GM20000 (cell line): ENCODE measurements around the gene PPP1CC.

Source experiments
- DNase-seq: peaks from one replicate; pipeline ENCODE4 v3.0.0; 2012; ENCODE audit warnings: low spot score
- TF ChIP-seq, protein P1 (sequence below): IDR thresholded peaks from 2 replicates; pipeline ENCODE4 v1.5.1; 2012; ENCODE audit warnings: mild to moderate bottlenecking, control low read depth; ENCODE audit errors: extremely low read depth, missing control alignments

The PPP1CC gene

DNA sequence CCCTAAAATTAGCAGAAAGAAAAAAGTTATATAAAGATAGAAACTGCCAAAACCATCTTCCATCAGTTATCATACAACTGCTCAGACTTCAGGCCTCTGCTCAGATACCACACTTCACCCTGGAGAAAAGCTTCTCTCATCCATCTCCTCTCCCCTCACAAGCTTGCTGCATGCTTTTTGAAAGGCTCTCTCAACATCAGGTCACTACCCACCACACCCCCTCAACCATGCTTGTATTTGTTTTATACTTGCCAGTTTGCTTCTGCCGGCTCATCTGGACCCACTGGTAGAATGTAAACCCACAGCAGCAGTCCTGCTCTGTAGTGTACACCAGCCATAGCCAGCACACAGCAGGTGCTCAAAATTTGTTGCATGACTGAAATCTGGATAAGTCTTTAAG is 8.8 kb downstream of the PPP1CC start:
- TF ChIP-seq, protein P1, sequence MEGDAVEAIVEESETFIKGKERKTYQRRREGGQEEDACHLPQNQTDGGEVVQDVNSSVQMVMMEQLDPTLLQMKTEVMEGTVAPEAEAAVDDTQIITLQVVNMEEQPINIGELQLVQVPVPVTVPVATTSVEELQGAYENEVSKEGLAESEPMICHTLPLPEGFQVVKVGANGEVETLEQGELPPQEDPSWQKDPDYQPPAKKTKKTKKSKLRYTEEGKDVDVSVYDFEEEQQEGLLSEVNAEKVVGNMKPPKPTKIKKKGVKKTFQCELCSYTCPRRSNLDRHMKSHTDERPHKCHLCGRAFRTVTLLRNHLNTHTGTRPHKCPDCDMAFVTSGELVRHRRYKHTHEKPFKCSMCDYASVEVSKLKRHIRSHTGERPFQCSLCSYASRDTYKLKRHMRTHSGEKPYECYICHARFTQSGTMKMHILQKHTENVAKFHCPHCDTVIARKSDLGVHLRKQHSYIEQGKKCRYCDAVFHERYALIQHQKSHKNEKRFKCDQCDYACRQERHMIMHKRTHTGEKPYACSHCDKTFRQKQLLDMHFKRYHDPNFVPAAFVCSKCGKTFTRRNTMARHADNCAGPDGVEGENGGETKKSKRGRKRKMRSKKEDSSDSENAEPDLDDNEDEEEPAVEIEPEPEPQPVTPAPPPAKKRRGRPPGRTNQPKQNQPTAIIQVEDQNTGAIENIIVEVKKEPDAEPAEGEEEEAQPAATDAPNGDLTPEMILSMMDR = no peak
- no peak for DNase-seq

DNA sequence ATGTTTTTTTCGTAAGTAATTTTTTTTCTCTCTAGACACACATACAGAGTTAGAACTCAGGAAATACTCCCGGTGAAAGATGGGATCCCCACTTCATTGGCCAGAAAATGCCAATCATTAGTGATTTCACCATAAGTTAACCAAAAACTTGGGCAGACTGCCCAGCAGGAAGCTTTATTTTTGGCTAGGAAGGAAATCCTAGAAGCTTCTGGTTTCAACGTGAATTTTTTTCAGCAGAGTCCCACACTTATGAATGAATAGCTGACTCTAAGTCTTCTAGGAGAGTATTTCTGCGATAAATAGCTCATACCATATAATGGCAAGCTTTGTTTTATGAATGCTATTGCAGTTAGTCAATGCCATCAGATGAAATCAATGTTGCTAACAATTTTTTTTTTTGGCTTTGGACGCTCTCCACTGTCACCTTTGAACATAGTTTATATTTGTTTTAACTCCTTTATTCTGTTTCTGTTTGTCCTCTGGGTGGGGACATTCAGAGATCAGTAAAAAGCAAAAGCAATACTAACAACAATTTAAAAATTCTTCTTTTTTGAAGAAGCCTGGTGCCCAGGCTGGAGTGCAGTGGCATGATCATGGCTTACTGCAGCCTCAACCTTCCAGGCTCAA is 9.5 kb downstream of the PPP1CC start:
- TF ChIP-seq, protein P1 = no peak
- DNase-seq = no peak

DNA sequence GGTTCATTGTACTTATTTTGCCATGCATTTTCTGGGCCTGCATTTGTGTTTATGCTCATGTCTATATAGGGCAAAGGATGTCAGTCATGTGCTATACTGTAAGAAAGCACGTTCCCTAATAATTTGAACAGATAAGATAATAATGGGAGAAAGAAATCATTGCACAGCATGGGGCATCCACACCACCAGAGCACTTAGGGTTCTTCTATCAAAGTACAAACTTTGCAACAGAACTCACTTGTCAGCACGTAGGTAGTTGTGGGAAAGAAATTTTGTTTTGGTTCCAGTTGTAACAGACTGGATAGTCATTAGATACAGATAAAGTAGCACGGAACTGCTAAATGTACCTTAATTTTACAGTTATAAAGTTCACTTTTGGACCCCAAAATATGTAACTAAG is 10.1 kb downstream of the PPP1CC start:
- no peak for DNase-seq
- TF ChIP-seq, protein P1 = no peak

DNA sequence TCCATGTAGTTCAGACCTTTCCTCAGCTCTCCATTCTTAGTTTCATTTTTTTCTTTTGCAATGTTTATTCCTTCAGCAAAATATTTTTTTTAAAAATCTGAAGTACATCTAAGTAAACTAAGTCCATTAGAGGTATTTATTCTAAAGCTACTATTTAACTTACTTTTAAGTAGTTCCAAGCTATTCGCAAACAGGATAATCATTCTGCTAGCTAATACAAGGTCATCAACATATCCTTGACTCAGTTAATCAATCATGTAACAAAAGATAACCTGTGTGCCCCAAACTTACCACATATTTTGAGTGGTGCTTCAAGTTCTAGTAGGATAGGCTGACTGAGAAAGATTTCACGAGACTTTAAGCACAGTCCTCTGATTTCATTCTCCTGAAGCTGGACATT is 11.2 kb downstream of the PPP1CC start:
- DNase-seq = no peak
- TF ChIP-seq, protein P1 = no peak

DNA sequence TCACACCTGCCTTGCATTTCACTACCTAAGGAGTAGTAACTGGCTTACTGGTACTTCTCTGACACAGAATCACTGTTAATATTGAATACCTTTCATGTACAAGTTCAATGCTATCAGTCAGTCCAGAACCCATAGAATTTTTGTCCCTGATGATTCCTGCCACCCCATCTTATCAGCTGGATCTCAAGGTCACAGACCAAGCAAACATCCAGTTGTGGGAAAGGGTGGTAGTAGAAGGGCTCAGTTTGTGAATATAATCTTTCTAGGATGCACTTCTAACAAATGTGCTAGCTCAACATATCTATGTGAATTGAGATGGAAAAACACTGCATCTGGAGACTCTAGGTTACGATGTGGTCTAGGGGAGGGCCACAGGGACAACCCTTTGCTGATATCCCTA is 14.1 kb downstream of the PPP1CC start:
- TF ChIP-seq, protein P1 = no peak
- no peak for DNase-seq

DNA sequence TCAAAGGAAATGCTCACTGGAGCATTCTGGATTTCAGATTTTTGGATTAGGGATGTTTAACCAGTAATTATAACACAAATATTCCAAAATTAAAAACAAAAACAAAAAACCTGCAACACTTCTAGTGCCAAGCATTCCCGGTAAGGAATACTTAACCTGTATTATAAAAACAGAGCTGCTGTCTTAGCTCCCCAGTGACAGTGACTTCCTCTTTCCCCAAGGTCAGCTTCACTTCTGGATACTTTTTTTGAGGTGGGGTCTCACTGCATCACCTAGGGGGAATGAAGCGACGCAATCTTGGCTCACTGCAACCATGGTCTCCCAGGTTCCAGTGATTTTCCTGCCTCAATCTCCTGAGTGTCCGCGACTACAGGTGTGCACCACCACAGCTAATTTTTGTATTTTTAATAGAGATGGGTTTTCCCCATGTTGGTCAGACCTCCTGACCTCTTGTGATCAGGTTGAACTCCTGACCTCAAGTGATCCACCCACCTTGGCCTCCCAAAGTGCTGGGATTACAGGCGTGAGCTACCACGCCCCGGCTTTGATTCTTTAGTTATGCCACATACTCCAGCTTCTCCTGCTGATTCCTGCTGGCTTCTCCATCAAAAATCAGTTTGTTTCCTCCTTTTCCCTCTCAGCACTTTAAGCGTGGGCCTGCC is 15.9 kb downstream of the PPP1CC start:
- TF ChIP-seq, protein P1 = no peak
- no peak for DNase-seq

DNA sequence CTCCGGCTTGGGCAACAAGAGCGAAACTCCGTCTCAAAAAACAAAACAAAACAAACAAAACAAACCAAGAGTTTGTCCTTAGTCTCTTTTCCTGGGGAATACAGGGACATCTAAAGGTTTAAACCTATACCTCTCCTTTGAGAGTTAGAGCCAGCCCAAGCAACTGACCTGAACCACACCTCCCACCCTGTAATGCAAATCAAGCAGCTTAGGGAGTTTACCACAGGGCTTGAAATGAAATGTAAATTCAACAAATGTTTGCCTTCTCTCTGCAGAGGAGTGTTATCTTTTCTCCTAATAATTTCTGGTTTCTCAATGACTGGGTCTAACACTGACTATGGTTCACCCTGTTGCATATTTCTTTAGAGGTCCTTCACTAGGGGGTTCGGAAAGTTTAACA is 16.7 kb downstream of the PPP1CC start:
- DNase-seq = no peak
- TF ChIP-seq, protein P1 = no peak
